Measurements from ENCODE around the gene ANK2. TPM values are rescaled to one million over a fixed set of nuclear protein-coding genes. Genes with fewer than 3 reads are reported as not detected.
A peak's percentile ranks its signal among the peaks of the same experiment; 100 is the strongest.

The ANK2 gene
- total RNA-seq, 4 donors from 2014 or later: 74.2 to 127 (median 87.5) TPM

DNA sequence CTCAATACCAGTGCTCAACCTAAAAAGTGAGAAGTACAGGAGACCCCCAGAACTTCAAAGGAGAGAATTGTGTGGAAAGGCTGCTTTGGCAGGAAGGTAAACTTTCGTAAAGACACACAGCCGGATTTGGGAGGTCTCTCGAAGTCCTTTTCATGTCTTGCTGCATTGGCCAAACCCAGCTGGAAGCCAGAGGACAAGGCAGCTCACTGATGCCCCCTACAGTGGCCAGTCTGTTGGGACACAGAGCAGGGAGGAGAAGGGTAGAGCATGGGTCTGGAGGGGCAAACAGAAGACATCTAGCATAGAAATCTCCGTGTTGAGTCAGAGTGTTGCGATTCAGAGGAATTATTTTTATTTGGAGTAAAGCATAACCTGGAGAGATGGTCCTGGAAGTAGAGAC lies 198.9 kb downstream of the ANK2 start:
- no peak overlapping the region for H3K27ac ChIP-seq
- peak in 1 of 2 donors; percentile 19 for DNase-seq
- no peaks in the 10 kb centered on the region for H3K4me1 ChIP-seq
- no peaks in the 10 kb centered on the region for H3K27me3 ChIP-seq
- H3K36me3 ChIP-seq: no peaks in the 10 kb centered on the region
- ATAC-seq: peak in 1 of 2 donors; percentile 61
- peak in 4 of 5 experiments; percentile 9 to 40 (median 22) for TF ChIP-seq CTCF (IDR thresholded peaks at IDR 0.05 in 4 of 5, conservative IDR thresholded peaks at IDR 0.05 in 1 of 5)
- no peak for TF ChIP-seq POLR2A (IDR thresholded peaks at IDR 0.05)
- no peak overlapping the region for H3K4me3 ChIP-seq
- intact Hi-C loops (cut with DNase I; ENCODE audit: low total_unique reads): no loop called here
- H3K9me3 ChIP-seq: no peaks in the 10 kb centered on the region
- in situ Hi-C loops (cut with MboI; ENCODE audit: low sequenced_read_pairs in 4 of 4): no loop called here

GRCh38 chr4:113255628-113256027 lies 206.2 kb downstream of the ANK2 start:
- intact Hi-C loops (cut with DNase I; ENCODE audit: low total_unique reads): no loop called here
- no peak for ATAC-seq
- peaks cover 0 to 12% of the 10 kb centered on the region in 2 donors for H3K36me3 ChIP-seq
- no peak overlapping the region for H3K27ac ChIP-seq
- H3K4me3 ChIP-seq: no peak overlapping the region
- H3K9me3 ChIP-seq: no peaks in the 10 kb centered on the region
- TF ChIP-seq POLR2A (IDR thresholded peaks at IDR 0.05): no peak
- no peak for TF ChIP-seq CTCF (IDR thresholded peaks at IDR 0.05 in 4 of 5, conservative IDR thresholded peaks at IDR 0.05 in 1 of 5)
- H3K27me3 ChIP-seq: no peaks in the 10 kb centered on the region
- in situ Hi-C loops (cut with MboI; ENCODE audit: low sequenced_read_pairs in 4 of 4): no loop called here
- no peak for DNase-seq
- H3K4me1 ChIP-seq: no peaks in the 10 kb centered on the region

DNA sequence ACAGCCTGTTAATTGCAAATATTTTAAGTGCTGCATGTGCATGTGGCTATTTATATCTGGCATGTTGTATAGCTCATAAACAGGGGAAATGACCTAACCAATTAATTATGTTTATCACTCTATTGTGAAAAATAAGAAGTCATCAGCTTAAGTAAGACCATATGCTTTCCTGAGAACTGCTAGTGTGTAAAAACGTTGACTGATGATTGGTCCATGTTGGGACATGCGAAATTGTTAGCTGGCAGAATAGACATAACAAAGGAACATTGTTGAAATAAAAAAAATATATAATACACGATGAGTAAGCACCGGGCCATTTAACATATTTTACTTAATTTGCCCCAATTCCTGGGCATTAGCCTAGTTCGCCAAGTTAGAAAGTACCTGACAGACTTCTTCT lies 207.5 kb downstream of the ANK2 start:
- Histone ChIP-seq H3K36me3 (peaks cover 0 to 12% of the 10 kb centered on the region in 2 donors), H3K4me3 (no peak overlapping the region), H3K9me3 (no peaks in the 10 kb centered on the region), H3K27me3 (no peaks in the 10 kb centered on the region), H3K4me1 (no peaks in the 10 kb centered on the region), H3K27ac (no peak overlapping the region)
- ATAC-seq (no peak), DNase-seq (no peak)
- intact Hi-C loops (cut with DNase I; ENCODE audit: low total_unique reads) (no loop called here), in situ Hi-C loops (cut with MboI; ENCODE audit: low sequenced_read_pairs in 4 of 4) (no loop called here)
- TF ChIP-seq POLR2A (IDR thresholded peaks at IDR 0.05) (no peak), CTCF (IDR thresholded peaks at IDR 0.05 in 4 of 5, conservative IDR thresholded peaks at IDR 0.05 in 1 of 5) (no peak)

GRCh38 chr4:113260688-113261087 lies 211.2 kb downstream of the ANK2 start:
- Histone ChIP-seq H3K4me3 (no peak overlapping the region), H3K4me1 (no peaks in the 10 kb centered on the region), H3K27me3 (no peaks in the 10 kb centered on the region), H3K9me3 (no peaks in the 10 kb centered on the region), H3K36me3 (peaks cover 0 to 12% of the 10 kb centered on the region in 2 donors), H3K27ac (no peak overlapping the region)
- intact Hi-C loops (cut with DNase I; ENCODE audit: low total_unique reads) (no loop called here), in situ Hi-C loops (cut with MboI; ENCODE audit: low sequenced_read_pairs in 4 of 4) (no loop called here)
- ATAC-seq (no peak), DNase-seq (no peak)
- no peak for TF ChIP-seq CTCF (IDR thresholded peaks at IDR 0.05 in 4 of 5, conservative IDR thresholded peaks at IDR 0.05 in 1 of 5)
- TF ChIP-seq POLR2A (IDR thresholded peaks at IDR 0.05): no peak

GRCh38 chr4:113263274-113263673 lies 213.8 kb downstream of the ANK2 start:
- no peak for TF ChIP-seq POLR2A (IDR thresholded peaks at IDR 0.05)
- no peak for TF ChIP-seq CTCF (IDR thresholded peaks at IDR 0.05 in 4 of 5, conservative IDR thresholded peaks at IDR 0.05 in 1 of 5)
- H3K9me3 ChIP-seq: no peaks in the 10 kb centered on the region
- no peak for ATAC-seq
- no peaks in the 10 kb centered on the region for H3K4me1 ChIP-seq
- DNase-seq: no peak
- no peaks in the 10 kb centered on the region for H3K27me3 ChIP-seq
- no peak overlapping the region for H3K27ac ChIP-seq
- H3K4me3 ChIP-seq: no peak overlapping the region
- intact Hi-C loops (cut with DNase I; ENCODE audit: low total_unique reads) (no loop called here), in situ Hi-C loops (cut with MboI; ENCODE audit: low sequenced_read_pairs in 4 of 4) (no loop called here)
- H3K36me3 ChIP-seq: peaks cover 0 to 11% of the 10 kb centered on the region in 2 donors
